ENCODE data around the gene GAGE13.
"Not testable (repeated sequence)": the region's sequence is repeated elsewhere in the genome, so short reads cannot be mapped to it uniquely, and the experiment has no call there.

The GAGE13 gene, protein sequence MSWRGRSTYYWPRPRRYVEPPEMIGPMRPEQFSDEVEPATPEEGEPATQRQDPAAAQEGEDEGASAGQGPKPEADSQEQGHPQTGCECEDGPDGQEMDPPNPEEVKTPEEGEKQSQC

DNA sequence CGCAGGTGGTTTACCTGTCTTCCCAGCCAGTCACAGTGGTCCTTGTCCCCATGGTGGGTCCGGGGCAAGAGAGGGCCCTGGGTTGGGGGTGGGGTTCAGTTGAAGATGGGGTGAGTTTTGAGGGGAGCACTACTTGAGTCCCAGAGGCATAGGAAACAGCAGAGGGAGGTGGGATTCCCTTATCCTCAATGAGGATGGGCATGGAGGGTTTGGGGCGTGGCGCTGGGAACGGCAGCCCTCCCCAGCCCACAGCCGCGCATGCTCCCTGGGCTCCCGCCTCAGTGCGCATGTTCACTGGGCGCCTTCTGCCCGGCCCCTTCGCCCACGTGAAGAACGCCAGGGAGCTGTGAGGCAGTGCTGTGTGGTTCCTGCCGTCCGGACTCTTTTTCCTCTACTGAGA, at the start of gene GAGE13:
Gene GAGE13 (plus strand): TSS at position 301 of the 400 bp plus-strand sequence. CDS start 1,156 bp downstream, outside the sequence.
- not testable (repeated sequence) for DNase-seq

DNA sequence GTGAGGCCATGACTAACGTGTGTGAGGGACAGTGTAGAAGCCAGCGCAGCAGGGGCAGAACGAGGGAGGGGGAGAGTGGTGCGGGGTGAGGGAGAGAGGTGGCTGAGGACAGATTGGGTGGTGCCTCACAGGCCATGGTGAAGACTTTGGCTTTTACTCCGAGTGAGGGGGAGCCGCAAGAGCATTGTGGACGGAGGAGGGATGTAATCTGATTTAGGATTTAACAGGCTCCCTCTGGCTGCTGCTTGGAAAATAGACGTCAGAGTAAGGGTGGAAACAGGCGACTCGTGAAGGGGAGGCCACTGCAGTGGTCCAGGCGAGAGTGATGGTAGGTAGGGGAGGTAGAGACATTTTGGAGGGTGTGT, 48.8 kb upstream of the GAGE13 start:
- DNase-seq = no peak

DNA sequence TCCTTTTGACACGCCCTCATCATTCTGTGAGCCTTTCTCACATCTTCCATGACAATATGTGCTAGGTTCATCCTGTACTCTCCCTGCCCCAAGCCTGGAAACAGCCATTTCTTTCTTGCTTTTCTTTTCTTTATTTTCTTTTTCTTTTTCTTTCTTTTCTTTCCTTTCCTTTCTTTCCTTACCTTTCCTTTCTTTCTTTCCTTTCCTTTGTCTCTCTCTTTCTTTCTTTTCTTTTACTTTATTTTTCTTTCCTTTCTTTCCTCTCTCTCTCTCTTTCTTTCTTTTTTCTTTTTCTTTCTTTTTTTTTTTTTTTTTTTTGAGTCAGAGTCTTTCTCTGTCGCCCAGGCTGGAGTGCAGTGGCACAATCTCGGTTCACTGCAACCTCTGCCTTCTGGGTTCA, 47.2 kb upstream of the GAGE13 start:
- DNase-seq = no peak

DNA sequence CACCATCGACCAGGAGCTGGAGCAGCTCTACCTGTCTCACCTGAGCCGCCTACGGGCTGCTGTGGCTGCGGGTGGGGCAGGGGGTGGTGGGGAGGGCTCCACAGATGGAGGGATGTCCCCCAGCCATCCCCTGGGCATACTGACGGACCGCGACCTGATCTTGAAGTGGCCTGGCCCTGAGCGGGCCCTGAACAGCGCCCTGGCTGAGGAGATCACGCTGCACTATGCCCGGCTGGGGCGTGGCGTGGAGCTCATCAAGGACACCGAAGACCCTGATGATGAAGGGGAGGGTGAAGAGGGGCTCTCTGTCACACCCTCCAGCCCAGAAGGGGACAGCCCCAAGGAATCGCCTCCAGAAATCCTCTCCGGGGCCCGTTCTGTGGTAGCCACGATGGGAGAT, 45.2 kb upstream of the GAGE13 start:
- DNase-seq = no peak

DNA sequence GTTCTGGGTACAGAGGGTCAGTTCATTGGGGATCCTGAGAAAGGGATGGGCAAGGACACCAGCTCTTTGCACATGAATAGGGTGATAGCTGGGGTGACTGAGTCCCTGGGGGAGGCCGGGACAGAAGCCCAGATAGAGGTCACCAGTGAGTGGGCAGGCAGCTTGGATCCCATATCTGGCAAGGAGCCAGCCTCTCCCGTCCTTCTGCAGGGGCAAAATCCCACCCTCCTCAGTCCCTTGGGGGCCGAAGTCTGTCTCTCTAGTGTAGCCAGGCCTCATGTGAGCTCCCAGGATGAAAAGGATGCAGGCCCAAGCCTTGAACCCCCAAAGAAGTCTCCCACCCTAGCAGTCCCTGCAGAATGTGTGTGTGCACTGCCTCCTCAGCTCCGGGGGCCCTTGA, 44.8 kb upstream of the GAGE13 start:
- DNase-seq = no peak

DNA sequence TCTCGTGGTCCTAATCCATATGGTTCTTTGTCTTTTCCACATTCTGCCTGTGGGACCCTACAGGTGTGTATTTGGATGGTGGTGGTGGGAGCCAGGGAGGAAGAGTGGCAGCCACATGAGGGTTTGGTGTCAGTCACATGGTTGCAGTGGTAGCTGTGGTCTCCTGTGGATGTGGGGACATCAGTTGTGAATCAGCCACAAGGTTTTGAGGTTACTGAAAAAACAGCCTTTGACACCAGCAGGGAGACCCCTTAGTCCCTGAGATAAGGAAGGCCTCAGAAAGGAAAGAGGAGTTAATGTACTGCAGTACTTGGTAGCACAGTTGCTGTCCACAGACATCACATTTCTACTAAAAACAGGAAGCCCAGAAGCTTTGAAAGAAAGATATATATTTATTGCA, 43.7 kb upstream of the GAGE13 start:
- DNase-seq = no peak

DNA sequence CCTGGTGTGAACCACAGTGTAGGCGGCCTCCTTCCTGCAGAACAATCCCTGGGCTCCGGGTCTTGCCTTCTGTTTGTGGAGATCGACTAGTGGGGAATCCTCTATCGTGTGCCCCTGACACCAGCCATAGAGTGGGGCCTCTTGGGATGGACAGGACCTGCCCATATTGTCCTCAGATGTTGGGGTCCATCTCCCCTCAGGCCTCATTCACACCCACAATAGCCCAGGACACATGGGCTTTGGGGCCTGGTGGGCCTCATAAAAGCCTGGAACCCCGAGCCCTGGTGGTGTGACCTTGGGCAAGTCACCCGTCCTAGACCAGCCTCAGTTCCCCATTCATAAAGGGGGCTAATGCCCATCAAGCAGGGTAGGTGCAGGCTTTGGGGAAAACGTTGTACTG, 41.2 kb upstream of the GAGE13 start:
- DNase-seq = no peak

DNA sequence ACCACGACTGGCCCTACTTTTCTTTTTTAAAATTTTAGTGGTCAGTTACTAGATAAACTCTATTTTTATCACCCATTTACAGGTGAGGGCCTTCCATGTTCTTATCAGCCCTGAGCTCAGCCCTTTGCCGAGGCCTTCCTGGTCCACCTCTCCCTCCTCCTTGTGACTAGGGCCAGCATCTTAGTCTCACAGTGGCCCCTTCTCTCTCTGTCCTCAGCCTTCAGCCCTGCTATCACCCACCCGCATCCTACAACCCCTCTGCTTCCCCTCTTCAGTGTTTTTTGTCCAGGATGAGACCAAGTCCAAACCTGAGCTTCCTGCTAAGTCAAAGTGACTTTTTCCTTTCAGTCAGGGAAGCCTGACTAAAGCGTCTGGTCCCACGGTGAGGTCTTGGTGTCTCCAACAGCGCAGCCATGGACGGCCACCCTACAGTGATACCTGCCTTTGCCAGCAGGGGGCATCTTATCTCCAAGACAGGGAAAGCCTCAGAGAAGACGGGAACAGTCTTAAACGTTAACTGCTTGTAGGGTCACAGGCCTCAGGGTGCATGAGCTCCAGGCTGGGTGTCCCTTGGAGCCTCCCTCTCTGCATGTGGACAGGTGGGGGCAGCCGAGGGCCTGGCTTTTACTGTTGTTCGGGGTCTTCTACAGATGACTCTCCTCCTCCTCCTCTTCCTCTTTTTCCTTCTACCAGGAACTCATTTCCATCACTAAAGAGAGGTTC, 39.6 kb upstream of the GAGE13 start:
- DNase-seq = no peak

DNA sequence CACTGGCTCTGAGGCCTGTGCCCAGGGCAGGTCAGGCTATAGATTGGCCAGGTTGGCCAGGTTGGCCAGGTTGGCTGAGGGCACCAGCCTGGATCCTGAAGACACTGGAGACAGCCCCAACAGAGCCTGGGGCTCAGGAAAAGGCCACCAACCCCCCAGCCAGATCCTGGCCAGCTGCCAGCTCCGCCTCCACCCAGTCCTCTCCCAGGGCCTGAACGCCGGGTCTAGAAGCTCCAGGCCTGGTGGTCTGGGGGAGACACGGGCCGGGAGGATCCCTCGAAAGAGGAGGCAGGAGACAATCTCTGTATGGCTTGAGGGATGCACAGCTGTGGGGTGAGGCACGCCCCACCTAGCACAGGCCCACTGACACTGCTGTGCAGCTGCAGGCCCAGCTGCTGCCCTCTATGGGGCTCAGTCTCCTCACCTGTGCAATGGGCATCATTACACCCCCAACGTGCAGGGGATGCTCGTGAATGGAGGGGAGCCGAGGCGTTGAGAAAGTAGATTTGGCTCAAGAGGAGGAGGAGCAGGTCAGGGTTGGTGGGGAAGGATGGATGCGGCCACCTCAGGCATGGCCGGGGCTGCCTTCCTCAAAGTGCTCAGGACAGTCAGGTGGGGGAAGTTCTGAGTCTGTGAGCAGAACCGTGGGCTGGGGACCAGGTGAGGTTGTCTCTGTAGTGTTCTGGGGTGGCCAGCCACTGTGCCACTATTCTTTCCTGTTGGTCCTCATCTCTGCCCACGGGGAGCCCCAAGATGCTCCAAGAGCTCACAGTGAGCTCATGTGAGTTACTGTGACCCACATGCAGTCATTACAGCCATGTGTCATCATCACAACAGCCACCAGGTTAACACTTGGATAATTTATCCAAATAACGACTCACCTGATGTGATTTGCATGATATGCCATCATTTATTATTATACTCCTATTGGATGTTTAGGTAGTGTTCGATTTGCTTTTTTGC, 38.7 kb upstream of the GAGE13 start:
- no peak for DNase-seq

DNA sequence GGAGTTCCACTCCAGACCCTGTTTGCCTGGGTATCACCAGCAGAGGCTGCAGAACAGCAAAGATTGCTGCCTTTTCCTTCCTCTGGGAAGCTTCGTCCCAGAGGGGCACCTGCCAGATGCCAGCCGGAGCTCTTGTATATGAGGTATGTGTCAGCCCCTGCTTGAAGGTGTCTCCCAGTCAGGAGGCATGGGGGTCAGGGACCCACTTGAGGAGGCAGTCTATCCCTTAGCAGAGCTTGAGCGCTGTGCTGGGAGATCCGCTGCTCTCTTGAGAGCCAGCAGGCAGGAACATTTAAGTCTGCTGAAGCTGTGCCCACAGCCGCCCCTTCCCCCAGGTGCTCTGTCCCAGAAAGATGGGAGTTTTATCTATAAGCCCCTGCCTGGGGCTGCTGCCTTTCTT, 32.1 kb upstream of the GAGE13 start:
- not testable (repeated sequence) for DNase-seq

DNA sequence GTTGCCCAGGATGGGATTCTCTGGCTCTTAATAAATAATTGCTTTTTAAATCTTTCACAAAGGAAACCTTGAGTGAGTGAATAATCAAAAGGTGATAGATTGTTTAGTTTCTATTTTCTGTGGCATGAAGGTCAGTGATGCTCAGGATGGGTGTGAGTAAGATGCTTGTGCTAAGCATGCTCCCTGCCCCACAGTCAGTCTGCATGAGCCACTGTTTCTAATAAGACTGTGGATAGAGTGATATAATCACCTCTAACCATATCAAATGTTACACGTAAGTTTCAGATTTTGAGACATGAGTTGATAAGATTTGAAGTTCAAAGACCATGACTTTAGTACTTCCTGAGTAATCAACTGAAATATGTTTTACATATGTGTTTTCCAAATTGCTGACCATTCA, 30.7 kb upstream of the GAGE13 start:
- no peak for DNase-seq

DNA sequence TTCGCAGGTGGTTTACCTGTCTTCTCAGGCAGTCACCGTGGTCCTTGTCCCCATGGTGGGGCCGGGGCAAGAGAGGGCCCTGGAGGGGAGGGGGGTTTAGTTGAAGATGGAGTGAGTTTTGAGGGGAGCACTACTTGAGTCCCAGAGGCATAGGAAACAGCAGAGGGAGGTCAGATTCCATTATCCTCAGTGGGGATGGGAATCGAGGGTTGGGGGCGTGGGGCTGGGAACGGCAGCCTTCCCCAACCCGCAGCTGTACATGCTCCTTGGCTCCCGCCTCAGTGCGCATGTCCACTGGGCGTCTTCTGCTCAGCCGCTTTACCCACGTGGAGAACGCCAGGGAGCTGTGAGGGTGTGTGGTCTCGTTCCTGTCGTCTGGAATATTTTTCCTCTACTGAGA, 28.0 kb upstream of the GAGE13 start, which contains the start of gene GAGE10:
Gene GAGE10 (plus strand): TSS at position 301 of the 400 bp plus-strand sequence. CDS start 1,214 bp downstream, outside the sequence.
- DNase-seq = no peak

DNA sequence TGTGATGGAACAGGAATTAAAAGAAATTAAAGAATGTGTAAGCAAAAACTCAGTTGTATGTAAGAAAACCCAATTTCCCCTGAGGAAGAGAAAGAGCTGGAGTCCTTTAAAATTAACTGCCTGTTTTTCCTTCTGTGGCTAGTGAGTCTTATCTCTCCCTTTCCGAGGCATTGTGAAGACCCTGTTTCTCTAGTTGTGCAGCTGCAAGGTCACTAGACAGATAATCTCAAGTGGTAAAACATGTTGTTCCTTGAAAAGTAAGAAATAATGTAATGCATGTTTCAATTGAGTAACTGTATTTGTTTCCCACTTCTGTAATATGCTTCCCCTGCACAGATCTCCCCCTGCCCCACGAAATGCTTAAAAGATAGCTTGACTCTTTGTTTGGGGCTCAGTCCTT, 23.6 kb upstream of the GAGE13 start:
- DNase-seq = not testable (repeated sequence)

DNA sequence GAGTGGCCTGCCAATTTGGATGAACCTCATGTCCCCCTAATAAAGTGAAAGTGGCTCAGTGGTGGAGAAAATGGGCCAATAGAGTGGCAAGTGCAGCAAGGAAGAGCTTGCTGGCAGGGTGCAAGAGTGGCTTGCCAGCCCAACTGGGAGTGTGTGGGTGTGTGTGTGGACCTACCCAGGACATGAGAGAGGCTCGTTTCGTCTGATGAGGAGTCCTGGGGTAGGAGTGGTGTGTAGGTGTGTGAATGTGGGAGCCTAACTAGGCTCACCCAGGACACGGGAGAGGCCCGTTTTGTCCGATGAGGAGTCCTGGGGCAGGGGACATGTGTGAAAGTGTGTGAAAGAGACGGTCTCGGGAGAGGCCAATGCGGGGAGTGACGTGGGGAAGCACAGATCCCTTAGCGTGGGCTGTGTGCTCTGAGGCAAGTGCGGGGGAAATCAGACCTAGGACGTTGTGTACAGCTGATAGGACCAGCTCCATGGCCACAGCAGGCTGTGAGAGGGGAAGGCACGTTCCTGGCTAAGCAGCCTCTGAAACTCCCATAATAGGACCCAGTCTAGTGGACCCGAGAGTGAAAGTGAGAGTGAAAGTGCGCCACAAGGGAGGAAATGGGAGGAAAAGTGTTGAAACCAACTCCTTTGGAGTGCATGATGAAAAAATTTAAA, 22.6 kb upstream of the GAGE13 start:
- no peak for DNase-seq

DNA sequence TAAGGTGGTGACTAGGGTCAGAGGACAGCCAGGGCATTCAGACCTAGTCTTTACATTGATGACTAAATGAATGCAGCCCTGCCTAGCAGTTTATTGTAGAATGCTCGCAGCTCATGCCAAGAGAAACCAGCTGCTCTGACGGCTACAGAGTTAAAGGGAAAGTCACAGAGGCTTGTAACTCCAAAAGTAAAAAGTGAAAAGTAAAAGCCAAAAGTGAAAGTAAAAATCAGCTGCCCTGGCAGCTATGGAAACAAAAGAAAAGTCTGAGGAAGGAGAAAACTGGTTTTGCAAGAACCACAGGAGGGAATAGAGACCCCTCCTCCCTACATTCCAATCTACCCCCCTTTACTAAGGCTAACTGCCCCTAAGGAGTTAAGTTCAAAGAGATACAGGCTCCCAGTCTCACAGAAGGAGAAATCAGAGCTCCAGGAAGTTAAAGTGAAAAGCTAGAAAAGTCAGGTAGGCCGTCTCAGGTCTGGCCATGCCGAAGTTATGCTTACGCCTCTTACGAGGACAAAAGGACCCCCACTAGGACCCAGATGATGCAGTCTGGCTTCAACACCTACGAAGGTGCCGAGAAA, 21.9 kb upstream of the GAGE13 start:
- no peak for DNase-seq

DNA sequence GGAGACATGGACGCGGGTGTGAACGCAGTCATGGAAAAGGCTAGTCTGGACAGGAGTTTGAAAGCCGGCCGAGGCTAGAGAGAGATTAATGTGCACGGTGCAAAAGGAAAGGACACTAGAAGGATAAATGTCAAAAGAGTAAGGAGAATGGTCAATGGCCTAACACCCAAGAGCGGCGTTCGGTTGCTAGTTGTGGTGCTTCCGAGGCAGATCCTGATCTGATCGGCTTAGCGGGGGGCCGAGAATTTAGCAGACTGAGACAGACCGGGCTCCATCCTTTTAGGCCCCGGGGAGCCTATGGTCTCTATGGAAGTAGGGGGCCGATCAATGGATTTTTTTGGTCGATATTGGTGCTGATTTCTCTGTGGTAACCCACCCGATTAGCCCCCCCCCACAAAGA, 21.0 kb upstream of the GAGE13 start:
- no peak for DNase-seq

DNA sequence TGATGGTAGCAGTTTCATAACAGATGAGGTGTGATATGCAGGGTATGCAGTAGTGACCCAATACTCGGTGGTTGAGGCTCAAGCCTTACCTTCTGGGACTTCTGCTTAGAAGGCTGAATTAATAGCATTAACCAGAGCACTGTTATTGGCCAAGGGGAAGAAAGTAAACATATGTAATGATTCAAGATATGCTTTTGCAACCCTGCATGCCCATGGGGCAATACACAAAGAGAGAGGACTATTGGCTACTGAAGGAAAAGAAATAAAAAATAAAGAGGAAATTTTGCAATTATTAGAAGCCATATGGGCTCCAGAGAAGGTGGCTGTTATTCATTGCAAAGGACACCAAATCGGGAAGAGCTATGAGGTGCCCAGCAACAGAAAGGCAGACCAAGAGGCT, 19.2 kb upstream of the GAGE13 start:
- no peak for DNase-seq

DNA sequence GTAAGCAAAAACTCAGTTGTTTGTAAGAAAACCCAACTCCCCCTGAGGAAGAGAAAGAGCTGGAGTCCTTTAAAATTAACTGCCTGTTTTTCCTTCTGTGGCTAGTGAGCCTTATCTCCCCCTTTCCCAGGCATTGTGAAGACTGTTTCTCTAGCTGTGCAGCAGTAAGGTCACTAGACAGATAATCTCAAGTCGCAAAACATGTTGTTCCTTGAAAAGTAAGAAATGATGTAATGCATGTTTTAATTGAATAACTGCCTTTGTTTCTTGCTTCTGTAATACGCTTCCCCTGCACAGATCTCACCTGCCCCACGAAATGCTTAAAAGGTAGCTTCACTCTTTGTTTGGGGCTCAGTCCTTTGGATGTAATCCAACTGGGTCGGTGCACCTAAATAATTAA, 15.3 kb upstream of the GAGE13 start:
- DNase-seq = no peak

DNA sequence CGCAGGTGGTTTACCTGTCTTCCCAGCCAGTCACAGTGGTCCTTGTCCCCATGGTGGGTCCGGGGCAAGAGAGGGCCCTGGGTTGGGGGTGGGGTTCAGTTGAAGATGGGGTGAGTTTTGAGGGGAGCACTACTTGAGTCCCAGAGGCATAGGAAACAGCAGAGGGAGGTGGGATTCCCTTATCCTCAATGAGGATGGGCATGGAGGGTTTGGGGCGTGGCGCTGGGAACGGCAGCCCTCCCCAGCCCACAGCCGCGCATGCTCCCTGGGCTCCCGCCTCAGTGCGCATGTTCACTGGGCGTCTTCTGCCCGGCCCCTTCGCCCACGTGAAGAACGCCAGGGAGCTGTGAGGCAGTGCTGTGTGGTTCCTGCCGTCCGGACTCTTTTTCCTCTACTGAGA, 9.6 kb upstream of the GAGE13 start, which contains the start of gene GAGE12J:
Gene GAGE12J (plus strand): TSS at position 301 of the 400 bp plus-strand sequence. CDS start 1,157 bp downstream, outside the sequence.
- not testable (repeated sequence) for DNase-seq

DNA sequence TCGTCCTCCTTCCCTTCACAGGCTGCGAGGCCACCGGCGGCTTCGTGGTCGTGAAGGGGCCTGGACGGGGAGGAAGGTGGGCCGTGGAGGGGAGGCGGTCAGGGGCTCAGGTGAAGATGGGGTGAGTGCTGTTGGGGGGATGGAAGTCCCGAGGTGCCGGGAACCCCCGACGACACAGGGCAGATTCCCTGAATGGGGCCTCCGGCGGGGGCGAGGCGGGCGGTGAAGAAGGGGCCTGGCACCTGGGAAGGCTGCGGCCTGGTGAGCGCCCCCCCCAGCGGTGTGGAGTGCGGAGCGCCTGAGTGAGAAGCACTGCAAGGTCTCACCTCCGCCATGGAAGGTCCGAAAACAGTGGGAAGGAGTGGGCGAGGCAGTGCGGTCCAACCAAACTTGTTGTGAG, 9.1 kb upstream of the GAGE13 start:
- not testable (repeated sequence) for DNase-seq

DNA sequence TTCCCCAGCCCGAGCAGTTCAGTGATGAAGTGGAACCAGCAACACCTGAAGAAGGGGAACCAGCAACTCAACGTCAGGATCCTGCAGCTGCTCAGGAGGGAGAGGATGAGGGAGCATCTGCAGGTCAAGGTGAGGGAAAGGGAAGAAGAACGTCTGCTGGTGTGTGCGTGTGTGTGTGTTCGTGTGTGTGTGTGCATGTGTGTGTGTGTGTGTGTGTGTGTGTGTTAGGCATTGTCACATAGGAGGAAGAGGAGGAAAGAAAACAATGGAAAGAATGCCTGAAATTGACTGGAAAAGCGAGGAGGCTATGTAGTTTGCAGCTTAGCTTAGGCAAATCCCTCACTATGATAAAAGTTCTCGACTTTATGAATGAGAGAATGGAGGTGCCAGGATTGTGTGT, 7.6 kb upstream of the GAGE13 start:
- not testable (repeated sequence) for DNase-seq

DNA sequence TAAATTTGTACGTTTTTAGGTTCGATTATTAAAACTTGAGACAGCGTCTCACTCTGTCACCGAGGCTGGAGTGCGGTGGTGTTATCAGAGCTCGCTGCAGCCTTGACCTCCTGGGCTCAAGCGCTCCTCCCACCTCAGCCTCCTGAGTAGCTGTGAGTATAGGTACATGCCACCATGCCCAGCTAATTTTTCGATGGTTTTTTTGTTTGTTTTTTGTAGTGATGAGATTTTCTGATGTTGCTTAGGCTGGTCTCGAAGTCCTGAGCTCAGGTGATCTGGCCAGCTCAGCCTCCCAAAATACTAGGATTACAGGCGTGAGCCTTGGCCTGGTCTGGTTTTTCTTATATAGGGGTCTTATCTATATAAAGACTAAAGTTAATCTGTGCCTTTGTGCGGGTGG, 961 bp upstream of the GAGE13 start:
- not testable (repeated sequence) for DNase-seq

DNA sequence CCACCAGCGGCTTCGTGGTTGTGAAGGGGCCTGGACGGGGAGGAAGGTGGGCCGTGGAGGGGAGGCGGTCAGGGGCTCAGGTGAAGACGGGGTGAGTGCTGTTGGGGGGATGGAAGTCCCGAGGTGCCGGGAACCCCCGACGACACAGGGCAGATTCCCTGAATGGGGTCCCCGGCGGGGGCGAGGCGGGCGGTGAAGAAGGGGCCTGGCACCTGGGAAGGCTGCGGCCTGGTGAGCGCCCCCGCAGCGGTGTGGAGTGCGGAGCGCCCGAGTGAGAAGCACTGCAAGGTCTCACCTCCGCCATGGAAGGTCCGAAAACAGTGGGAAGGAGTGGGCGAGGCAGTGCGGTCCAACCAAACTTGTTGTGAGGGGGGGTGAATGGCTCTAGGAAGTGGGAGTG, 459 bp downstream of the GAGE13 start:
- DNase-seq = not testable (repeated sequence)
